GM12891 (cell line): ENCODE results near the gene ICA1.
A peak's percentile ranks its signal among the peaks of the same experiment; 100 is the strongest.

Experiments
- DNase-seq: peaks from one replicate; pipeline ENCODE4 v3.0.0; 2011; ENCODE audit warnings: low spot score; ENCODE audit not compliant: insufficient read length
- FAIRE-seq: peaks from 2 replicates; lab custom pipeline; 2011; peaks lifted over from hg19 to GRCh38; lab: Jason Lieb, UNC
- PAX5 ChIP-seq: IDR thresholded peaks from 2 replicates; pipeline ENCODE4 v1.6.1; 2011; ENCODE audit warnings: low read length, moderate library complexity, mild to moderate bottlenecking; ENCODE audit not compliant: insufficient read depth, severe bottlenecking
- POLR2A ChIP-seq: IDR thresholded peaks from 2 replicates; pipeline ENCODE4 v1.6.1; 2011; ENCODE audit warnings: low read depth, low read length, control low read depth
- POLR2AphosphoS5 ChIP-seq: IDR thresholded peaks from 2 replicates; pipeline ENCODE4 v1.6.1; 2011; ENCODE audit warnings: low read depth, low read length, control low read depth
- POU2F2 ChIP-seq: IDR thresholded peaks from 2 replicates; pipeline ENCODE4 v1.6.1; 2011; ENCODE audit warnings: low read depth, mild to moderate bottlenecking, control low read depth, low read length, moderate library complexity
- SPI1 ChIP-seq: IDR thresholded peaks from 2 replicates; pipeline ENCODE4 v1.6.1; 2011; ENCODE audit warnings: low read depth, low read length, control low read depth
- TAF1 ChIP-seq: IDR thresholded peaks from 2 replicates; pipeline ENCODE4 v1.6.1; 2011; ENCODE audit warnings: low read depth, low read length, control low read depth

ICA1 gene

GRCh38 chr7:8271960-8272359 lies 10.0 kb upstream of the ICA1 start:
- TF ChIP-seq POLR2AphosphoS5 (no peak), POU2F2 (no peak), POLR2A (no peak), TAF1 (no peak), SPI1 (no peak), PAX5 (no peak)
- FAIRE-seq (no peak), DNase-seq (no peak)

GRCh38 chr7:8263048-8263447 lies 1.1 kb upstream of the ICA1 start:
- no peak for TF ChIP-seq POU2F2
- no peak for TF ChIP-seq PAX5
- TF ChIP-seq POLR2A: no peak
- TF ChIP-seq POLR2AphosphoS5: no peak
- TF ChIP-seq TAF1: no peak
- TF ChIP-seq SPI1: no peak
- no peak for DNase-seq

GRCh38 chr7:8260871-8261694 lies 884 bp downstream of the ICA1 start:
- DNase-seq (peak; percentile 11), FAIRE-seq (no peak)
- TF ChIP-seq POLR2AphosphoS5 (no peak), POU2F2 (no peak)

More at GRCh38 chr7:8263048-8263447, 1.1 kb upstream of the ICA1 start:
- FAIRE-seq: no peak

- no peak for TF ChIP-seq PAX5
- TF ChIP-seq TAF1: no peak
- TF ChIP-seq POLR2A: no peak
- no peak for TF ChIP-seq POU2F2
- TF ChIP-seq SPI1: no peak
- TF ChIP-seq POLR2AphosphoS5: no peak
- DNase-seq: no peak
- no peak for FAIRE-seq
Observed at GRCh38 chr7:8259586-8260222, 2.3 kb downstream of the ICA1 start.

GRCh38 chr7:8258734-8259133 lies 3.2 kb downstream of the ICA1 start:
- no peak for TF ChIP-seq POU2F2
- TF ChIP-seq POLR2AphosphoS5: no peak
- no peak for TF ChIP-seq POLR2A
- TF ChIP-seq PAX5: no peak
- no peak for TF ChIP-seq TAF1
- no peak for TF ChIP-seq SPI1
- FAIRE-seq (no peak), DNase-seq (no peak)

- TF ChIP-seq POU2F2 (no peak), POLR2A (no peak), POLR2AphosphoS5 (no peak), TAF1 (no peak), SPI1 (no peak), PAX5 (no peak)
- FAIRE-seq (no peak), DNase-seq (no peak)
Observed at GRCh38 chr7:8258166-8258565, 3.8 kb downstream of the ICA1 start.

- DNase-seq: no peak
- no peak for TF ChIP-seq TAF1
- no peak for TF ChIP-seq PAX5
- no peak for TF ChIP-seq SPI1
- no peak for TF ChIP-seq POU2F2
- TF ChIP-seq POLR2AphosphoS5: no peak
- TF ChIP-seq POLR2A: no peak
- no peak for FAIRE-seq
Observed at GRCh38 chr7:8255680-8256655, 6.0 kb downstream of the ICA1 start.

GRCh38 chr7:8254667-8255066 lies 7.3 kb downstream of the ICA1 start:
- FAIRE-seq (no peak), DNase-seq (no peak)
- no peak for TF ChIP-seq POLR2AphosphoS5
- TF ChIP-seq PAX5: no peak
- TF ChIP-seq SPI1: no peak
- no peak for TF ChIP-seq POLR2A

GRCh38 chr7:8254215-8254614 lies 7.8 kb downstream of the ICA1 start:
- TF ChIP-seq PAX5 (no peak), TAF1 (no peak), POLR2A (no peak), POLR2AphosphoS5 (no peak), POU2F2 (no peak), SPI1 (no peak)
- DNase-seq: no peak
- FAIRE-seq: no peak
